GM21381 (cell line): ENCODE data around the gene DBN1.
"Not testable (repeated sequence)": the region's sequence is repeated elsewhere in the genome, so short reads cannot be mapped to it uniquely, and the experiment has no call there.

Experiments
- ATAC-seq: cut with Tn5 transposase; IDR thresholded peaks from one replicate; pipeline ENCODE4 v1.9.1; 2021; ENCODE audit warnings: mild to moderate bottlenecking, moderate library complexity; ENCODE audit not compliant: unreplicated experiment

DBN1 gene

GRCh38 chr5:177431317-177432142 is 41.9 kb downstream of the DBN1 start:
- peak; percentile 41 for ATAC-seq

GRCh38 chr5:177430972-177431316 is 42.5 kb downstream of the DBN1 start:
- no peak for ATAC-seq

GRCh38 chr5:177430140-177430951 is 43.1 kb downstream of the DBN1 start:
- no peak for ATAC-seq

- ATAC-seq, result no peak
These were observed 44.0 kb downstream of the DBN1 start for GRCh38 chr5:177429248-177430040.

GRCh38 chr5:177428574-177429217 is 44.7 kb downstream of the DBN1 start:
- no peak for ATAC-seq

GRCh38 chr5:177427919-177428573 is 45.4 kb downstream of the DBN1 start:
- ATAC-seq, result no peak

- ATAC-seq, result no peak
These were observed 46.1 kb downstream of the DBN1 start for GRCh38 chr5:177427211-177427822.

- peak; percentile 7 for ATAC-seq
These were observed 46.7 kb downstream of the DBN1 start, which contains the start of gene GRK6 for GRCh38 chr5:177426566-177427210. Gene GRK6, plus strand, starts transcription at chr5:177426676. Its CDS starts 170 bp downstream, at chr5:177426846.

- ATAC-seq, result peak; percentile 71
These were observed 47.5 kb downstream of the DBN1 start for GRCh38 chr5:177425801-177426565.

- ATAC-seq, result no peak
These were observed 48.1 kb downstream of the DBN1 start for GRCh38 chr5:177425196-177425800.

- no peak for ATAC-seq
These were observed 49.8 kb downstream of the DBN1 start for GRCh38 chr5:177423671-177424070.

GRCh38 chr5:177421062-177421798 is 52.2 kb downstream of the DBN1 start:
- no peak for ATAC-seq

GRCh38 chr5:177420472-177420871 is 53.0 kb downstream of the DBN1 start:
- ATAC-seq, result not testable (repeated sequence)

GRCh38 chr5:177419046-177419445 is 54.4 kb downstream of the DBN1 start:
- no peak for ATAC-seq

- not testable (repeated sequence) for ATAC-seq
These were observed 56.4 kb downstream of the DBN1 start for GRCh38 chr5:177417081-177417480.

- no peak for ATAC-seq
These were observed 59.0 kb downstream of the DBN1 start for GRCh38 chr5:177414481-177414880.

- ATAC-seq, result peak; percentile 63
These were observed 60.7 kb downstream of the DBN1 start for GRCh38 chr5:177412603-177413233.
